Smooth muscle cell (in vitro differentiated cells): ENCODE data around the gene PDCD1. TPM values are rescaled to one million over a fixed set of nuclear protein-coding genes. Genes with fewer than 3 reads are reported as not detected.

ENCODE experiments used
- DNase-seq: peaks from one replicate; lab custom pipeline; 2025; ENCODE audit not compliant: unreplicated experiment; lab: John Stamatoyannopoulos, UW
- H2AFZ ChIP-seq: fragments of 200-600 bp; sonication (generic); 2 replicates; pipeline ENCODE4 v1.6.0; 2016; ENCODE audit warnings: antibody characterized with exemption, low read depth, mild to moderate bottlenecking
- H3F3A ChIP-seq: fragments of 200-600 bp; sonication (generic); 2 replicates; pipeline ENCODE4 v1.6.0; 2017; ENCODE audit warnings: antibody characterized with exemption, low read depth
- H3K27ac ChIP-seq: fragments of 200-600 bp; sonication (generic); 2 replicates; pipeline ENCODE4 v1.5.1; 2016; ENCODE audit warnings: low read depth, mild to moderate bottlenecking
- H3K27me3 ChIP-seq: fragments of 200-600 bp; sonication (generic); 2 replicates; pipeline ENCODE4 v1.6.1; 2016; ENCODE audit warnings: low read depth, mild to moderate bottlenecking
- H3K36me3 ChIP-seq: fragments of 200-600 bp; sonication (generic); 2 replicates; pipeline ENCODE4 v1.5.1; 2016; ENCODE audit warnings: low read depth
- H3K4me1 ChIP-seq: fragments of 200-600 bp; sonication (generic); 2 replicates; pipeline ENCODE4 v1.5.1; 2016; ENCODE audit warnings: low read depth
- H3K4me2 ChIP-seq: fragments of 200-600 bp; sonication (generic); 2 replicates; pipeline ENCODE4 v1.6.0; 2016; ENCODE audit warnings: mild to moderate bottlenecking
- H3K4me3 ChIP-seq: fragments of 200-600 bp; sonication (generic); 2 replicates; pipeline ENCODE4 v1.5.1; 2016; ENCODE audit warnings: mild to moderate bottlenecking
- H3K79me2 ChIP-seq: fragments of 200-600 bp; sonication (generic); 2 replicates; pipeline ENCODE4 v1.6.0; 2016; ENCODE audit warnings: low read depth, mild to moderate bottlenecking
- H3K9ac ChIP-seq: fragments of 200-600 bp; sonication (generic); 2 replicates; pipeline ENCODE4 v1.6.0; 2016; ENCODE audit warnings: low read depth
- H3K9me3 ChIP-seq: fragments of 200-600 bp; sonication (generic); replicated peaks from 2 replicates; pipeline ENCODE4 v1.5.1; 2016; ENCODE audit warnings: low read depth
- H4K20me1 ChIP-seq: fragments of 200-600 bp; sonication (generic); 2 replicates; pipeline ENCODE4 v1.6.0; 2016; ENCODE audit warnings: low read depth
- CTCF ChIP-seq: fragments of 200-600 bp; sonication (generic); IDR thresholded peaks from 2 replicates; pipeline ENCODE4 v1.5.1; 2017; ENCODE audit warnings: borderline replicate concordance, mild to moderate bottlenecking, antibody characterized with exemption; ENCODE audit not compliant: insufficient read depth, poor library complexity, severe bottlenecking
- WGBS: methylation state at CpG from one replicate; pipeline ENCODE4 v1.1.7; 2016; ENCODE audit warnings: low lambda C conversion rate; 5-methylcytosine and 5-hydroxymethylcytosine counted together
- polyA plus RNA-seq: library from polyadenylated mRNA; unstranded; fragments of >200 nt; fragmentation: Nextera tagmentation; extraction: Ambion mirVana; gene quantifications from 2 replicates; pipeline ENCODE4 v1.2.1, GENCODE V29; 2016
- total RNA-seq: library from RNA; depleted of rRNA; stranded (reverse); fragments of >200 nt; gene quantifications from 2 replicates; pipeline ENCODE4 v1.2.3, GENCODE V29; 2014

Gene PDCD1
- total and polyA plus RNA-seq, 2 experiments from 2014 or later: not detected

- WGBS: 64% methylated on average over 8 of the region's 8 CpGs
- H3K9ac ChIP-seq: no peak overlapping the region
- no peaks in the 10 kb centered on the region for H4K20me1 ChIP-seq
- TF ChIP-seq CTCF: no peak
- no peak for DNase-seq
- no peak overlapping the region for H3K4me2 ChIP-seq
- no peaks in the 10 kb centered on the region for H3K4me1 ChIP-seq
- H3K9me3 ChIP-seq: no peaks in the 10 kb centered on the region
- H3K36me3 ChIP-seq: no peaks in the 10 kb centered on the region
- no peak overlapping the region for H3K4me3 ChIP-seq
- no peaks in the 10 kb centered on the region for H3F3A ChIP-seq
- no peak overlapping the region for H2AFZ ChIP-seq
- no peaks in the 10 kb centered on the region for H3K27me3 ChIP-seq
- no peaks in the 10 kb centered on the region for H3K79me2 ChIP-seq
- H3K27ac ChIP-seq: no peak overlapping the region
These were observed 3.4 kb upstream of the PDCD1 start for GRCh38 chr2:241862093-241862492.

- DNase-seq: no peak
- Histone ChIP-seq H3K4me2 (no peak overlapping the region), H3K27me3 (no peaks in the 10 kb centered on the region), H3K36me3 (no peaks in the 10 kb centered on the region), H3K27ac (no peak overlapping the region), H3K79me2 (no peaks in the 10 kb centered on the region), H3K4me1 (no peaks in the 10 kb centered on the region), H2AFZ (no peak overlapping the region), H3F3A (no peaks in the 10 kb centered on the region), H3K9me3 (no peaks in the 10 kb centered on the region), H4K20me1 (no peaks in the 10 kb centered on the region), H3K4me3 (no peak overlapping the region), H3K9ac (no peak overlapping the region)
- WGBS: 100% methylated on average over 1 of the region's 1 CpG
- no peak for TF ChIP-seq CTCF
These were observed 2.6 kb upstream of the PDCD1 start for GRCh38 chr2:241861264-241861663.

- Histone ChIP-seq H3K79me2 (no peaks in the 10 kb centered on the region), H3K4me3 (no peak overlapping the region), H2AFZ (no peak overlapping the region), H3F3A (no peaks in the 10 kb centered on the region), H3K9ac (no peak overlapping the region), H3K4me2 (peak overlapping the region; percentile 19), H3K27me3 (no peaks in the 10 kb centered on the region), H4K20me1 (no peaks in the 10 kb centered on the region), H3K4me1 (no peaks in the 10 kb centered on the region), H3K9me3 (no peaks in the 10 kb centered on the region), H3K36me3 (no peaks in the 10 kb centered on the region), H3K27ac (no peak overlapping the region)
- 91% methylated on average over 10 of the region's 10 CpGs for WGBS
- no peak for DNase-seq
- TF ChIP-seq CTCF: no peak
These were observed 1.7 kb upstream of the PDCD1 start for GRCh38 chr2:241860184-241861078.
